Measurements from ENCODE around the gene LRRC59.

DNA sequence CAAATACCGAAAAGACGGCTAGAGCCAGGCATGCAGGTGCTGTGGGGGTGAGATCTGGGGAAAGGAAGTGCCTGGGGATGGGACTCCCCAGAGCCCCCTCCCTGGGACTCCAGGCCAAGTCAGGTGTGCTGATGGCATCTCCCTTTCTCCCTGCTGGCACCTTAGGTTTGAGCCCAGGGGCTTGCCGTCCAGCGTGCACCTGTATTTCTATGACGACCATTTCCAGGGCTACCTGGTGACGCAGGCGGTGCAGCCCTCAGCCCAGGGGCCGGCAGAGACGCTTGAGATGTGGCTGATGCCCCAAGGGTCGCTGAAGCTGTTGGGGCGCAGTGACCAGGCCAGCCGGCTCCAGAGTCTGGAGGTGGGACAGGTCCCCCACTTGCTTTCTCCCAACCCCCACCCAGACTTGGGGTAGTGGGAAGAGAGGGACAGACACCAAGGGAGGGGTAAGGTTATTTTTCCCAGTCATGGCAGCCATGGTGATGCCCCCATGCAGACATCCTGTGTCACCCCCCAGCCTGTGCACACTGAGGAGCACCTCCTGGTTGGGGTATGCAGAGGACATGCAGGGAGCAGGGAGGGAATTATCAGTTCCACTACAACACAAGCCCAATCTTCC lies 40.3 kb downstream of the LRRC59 start:
- TF ChIP-seq EZH2 (IDR thresholded peaks at IDR 0.05) (no peak), POLR2AphosphoS5 (IDR thresholded peaks at IDR 0.05; ENCODE audit: borderline replicate concordance, low read depth, low read length) (no peak)
